HCT116 (cell line): ENCODE results near the gene TBC1D32. TPM values are rescaled to one million over a fixed set of nuclear protein-coding genes. Genes with fewer than 3 reads are reported as not detected.

Experiments
- ATAC-seq: fragments of 200-7000 bp; cut with Tn5 transposase; 2 replicates; pipeline ENCODE4 v1.9.1; 2020; ENCODE audit warnings: mild to moderate bottlenecking, moderate library complexity
- BruUV-seq: library from RNA; stranded (reverse); fragments of 400-500 nt; replicated peaks from 2 replicates; lab custom pipeline; 2021; lab: Mats Ljungman, UMichigan
- CTCF ChIA-PET: fragments of 300-600 bp; sonication (Branson Sonifier 250); formaldehyde crosslinking; loops from one replicate; lab custom pipeline; 2021; ENCODE audit warnings: antibody characterized with exemption; lab: Charles Lee
- POLR2A ChIA-PET: fragments of 300-600, 350-600 bp; sonication (Branson Sonifier 250); formaldehyde crosslinking; loops from one replicate; lab custom pipeline; 2021; ENCODE audit warnings: antibody characterized with exemption; lab: Charles Lee
- RAD21 ChIA-PET, 2 experiments: fragments of 300-600 bp; sonication (Branson Sonifier 250); formaldehyde crosslinking; loops; one replicate each; lab custom pipeline; 2023; ENCODE audit warnings: low total read pairs in 2 of 2; ENCODE audit not compliant: uncharacterized antibody in 2 of 2, unreplicated experiment in 2 of 2, low non-redundant PET in 1 of 2; lab: Charles Lee
- DNase-seq: peaks from one replicate; pipeline ENCODE4 v3.0.0-alpha.2; 2010; ENCODE audit warnings: low read depth, low spot score
- H2AFZ ChIP-seq: fragments of 200-600 bp; shearing (Covaris generic), sonication (generic); 2 replicates; pipeline ENCODE4 v1.6.1; 2017; ENCODE audit warnings: low read depth, mixed run types, mixed read lengths, antibody characterized with exemption, low read length; ENCODE audit not compliant: poor library complexity, severe bottlenecking
- H3K27ac ChIP-seq: 2 replicates; pipeline ENCODE4 v1.5.1; 2012; ENCODE audit warnings: low read depth, low read length
- H3K27me3 ChIP-seq: fragments of 200-600 bp; sonication (generic); 2 replicates; pipeline ENCODE4 v1.6.1; 2016; ENCODE audit warnings: mixed run types, low read length, mixed read lengths; ENCODE audit not compliant: insufficient read depth
- H3K36me3 ChIP-seq, 2 experiments: fragments of 200-500 bp in 1 of 2; fragments of 200-600 bp in 1 of 2; sonication (Bioruptor generic) in 1 of 2; sonication (generic) in 1 of 2; 2 replicates each; pipeline versions ENCODE4 v1.5.1 to v1.6.1; 2014 to 2016; ENCODE audit warnings: low read length in 2 of 2, inconsistent platforms in 1 of 2, mixed read lengths in 1 of 2, mixed run types in 1 of 2; ENCODE audit not compliant: insufficient read depth in 2 of 2, control insufficient read depth in 1 of 2
- H3K4me1 ChIP-seq, 2 experiments: fragments of 200-600 bp in 1 of 2; sonication (generic) in 1 of 2; 2 replicates each; pipeline versions ENCODE4 v1.5.1 to v1.6.1; 2012 to 2017; ENCODE audit warnings: low read length in 2 of 2, inconsistent platforms in 1 of 2, mild to moderate bottlenecking in 1 of 2, mixed read lengths in 1 of 2, mixed run types in 1 of 2, moderate library complexity in 1 of 2; ENCODE audit not compliant: insufficient read depth in 2 of 2, control insufficient read depth in 1 of 2
- H3K4me2 ChIP-seq: fragments of 200-600 bp; sonication (generic); 2 replicates; pipeline ENCODE4 v1.6.1; 2017; ENCODE audit warnings: mixed run types, low read length, mixed read lengths
- H3K4me3 ChIP-seq, 2 experiments: fragments of 200-600 bp in 1 of 2; sonication (generic) in 1 of 2; replicated peaks in 1 of 2; 2 replicates each; pipeline ENCODE4 v1.5.1; 2011 to 2016; ENCODE audit warnings: low read length in 2 of 2, control low read depth in 1 of 2, low read depth in 1 of 2, mild to moderate bottlenecking in 1 of 2, mixed read lengths in 1 of 2, mixed run types in 1 of 2
- H3K79me2 ChIP-seq: fragments of 200-600 bp; sonication (generic); 2 replicates; pipeline ENCODE4 v1.6.1; 2017; ENCODE audit warnings: mild to moderate bottlenecking, mixed run types, low read length, moderate library complexity, mixed read lengths; ENCODE audit not compliant: insufficient read depth
- H3K9ac ChIP-seq: fragments of 200-600 bp; sonication (generic); 2 replicates; pipeline ENCODE4 v1.6.1; 2016; ENCODE audit warnings: low read length, mixed read lengths
- H3K9me2 ChIP-seq: fragments of 200-600 bp; sonication (generic), shearing (Covaris generic); 2 replicates; pipeline ENCODE4 v1.6.1; 2017; ENCODE audit warnings: mixed run types, mild to moderate bottlenecking, moderate library complexity; ENCODE audit not compliant: insufficient read depth
- H3K9me3 ChIP-seq, 2 experiments: fragments of 200-500 bp in 1 of 2; fragments of 200-600 bp in 1 of 2; sonication (Bioruptor generic) in 1 of 2; sonication (generic) in 1 of 2; 2 replicates each; pipeline ENCODE4 v1.6.1; 2014 to 2017; ENCODE audit warnings: low read length in 2 of 2, mixed read lengths in 2 of 2, inconsistent platforms in 1 of 2, low read depth in 1 of 2, mild to moderate bottlenecking in 1 of 2, mixed run types in 1 of 2, moderate library complexity in 1 of 2; ENCODE audit not compliant: control insufficient read depth in 1 of 2, insufficient read depth in 1 of 2
- H4K20me1 ChIP-seq: fragments of 200-600 bp; sonication (generic), shearing (Covaris generic); 2 replicates; pipeline ENCODE4 v1.6.1; 2017; ENCODE audit warnings: mixed run types, mild to moderate bottlenecking, moderate library complexity; ENCODE audit not compliant: insufficient read depth
- CBX3 ChIP-seq: IDR thresholded peaks from 2 replicates; pipeline ENCODE4 v1.6.1; 2012; ENCODE audit warnings: low read depth
- ELF1 ChIP-seq: IDR thresholded peaks from 2 replicates; pipeline ENCODE4 v1.6.1; 2012; ENCODE audit warnings: low read depth, borderline replicate concordance
- EZH2phosphoT487 ChIP-seq: fragments of 200-600 bp; IDR thresholded peaks from 2 replicates; pipeline ENCODE4 v1.6.1; 2018; ENCODE audit warnings: antibody characterized with exemption, borderline replicate concordance
- FOSL1 ChIP-seq: IDR thresholded peaks from 2 replicates; pipeline ENCODE4 v1.6.1; 2012; ENCODE audit warnings: low read depth
- JUND ChIP-seq: IDR thresholded peaks from 2 replicates; pipeline ENCODE4 v1.6.1; 2012
- POLR2A ChIP-seq: IDR thresholded peaks from 2 replicates; pipeline ENCODE4 v1.7.0; 2011; ENCODE audit warnings: borderline replicate concordance; ENCODE audit not compliant: insufficient read depth, insufficient read length; ENCODE audit errors: extremely low read depth
- POLR2AphosphoS5 ChIP-seq: IDR thresholded peaks from 2 replicates; pipeline ENCODE4 v1.6.1; 2011; ENCODE audit warnings: mild to moderate bottlenecking, low read depth, low read length, moderate library complexity
- SIN3A ChIP-seq: IDR thresholded peaks from 2 replicates; pipeline ENCODE4 v1.6.1; 2012; ENCODE audit warnings: low read depth
- SP1 ChIP-seq: IDR thresholded peaks from 2 replicates; pipeline ENCODE4 v1.6.1; 2012; ENCODE audit warnings: low read depth
- TCF7L2 ChIP-seq: IDR thresholded peaks from 2 replicates; pipeline ENCODE4 v1.7.0; 2011; ENCODE audit warnings: borderline replicate concordance, inconsistent platforms; ENCODE audit not compliant: insufficient read depth, insufficient read length; ENCODE audit errors: extremely low read depth
- ZFX ChIP-seq: fragments of 450-650 bp; IDR thresholded peaks from 2 replicates; pipeline ENCODE4 v1.6.1; 2017
- ZNF274 ChIP-seq: fragments of 200-500 bp; sonication (Bioruptor generic); IDR thresholded peaks from 2 replicates; pipeline ENCODE4 v1.6.1; 2014; ENCODE audit warnings: mild to moderate bottlenecking, low read depth, low read length, inconsistent platforms
- intact Hi-C: fragments of 100-400 bp; cut with micrococcal nuclease; formaldehyde crosslinking; loops from 2 replicates; pipeline ENCODE4 v1.10.0; 2022
- total RNA-seq: library from RNA; stranded (reverse); gene quantifications from one replicate; pipeline ENCODE4 v1.2.1, GENCODE V29; 2021; ENCODE audit not compliant: unreplicated experiment
- TF ChIP-seq, protein P1 (sequence below): IDR thresholded peaks from 2 replicates; pipeline ENCODE4 v1.6.1; 2012; ENCODE audit warnings: low read depth
- TF ChIP-seq, protein P2 (sequence below): IDR thresholded peaks from 2 replicates; pipeline ENCODE4 v1.6.1; 2011; ENCODE audit warnings: mild to moderate bottlenecking, low read length, moderate library complexity; ENCODE audit not compliant: insufficient replicate concordance; ENCODE audit errors: extremely low read depth

TBC1D32 gene
- total RNA-seq, 1 experiment from 2014 or later = 13.8 TPM

DNA sequence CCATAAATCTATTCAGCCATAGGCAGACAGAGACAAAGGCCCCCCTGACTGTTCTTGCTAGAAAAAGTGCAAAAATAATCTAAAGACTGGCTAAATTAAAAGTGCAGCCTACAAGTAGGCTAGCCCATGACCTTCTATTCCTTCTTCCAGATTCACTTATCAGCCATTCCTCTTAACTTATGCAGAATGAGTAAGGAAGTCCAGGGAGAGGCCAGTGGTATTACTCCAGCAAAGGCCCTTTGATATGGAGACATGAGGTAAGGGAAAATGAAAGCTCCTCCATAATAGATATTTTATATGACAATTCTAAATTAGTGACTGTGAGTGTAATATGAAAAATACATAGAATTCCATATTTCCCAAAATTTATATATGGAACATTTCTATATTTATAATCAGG is 199.4 kb downstream of the TBC1D32 start:
- POLR2A ChIA-PET = no interaction called here
- DNase-seq (no peak), ATAC-seq (no peak)
- Histone ChIP-seq H3K4me2 (no peak overlapping the region), H3K27me3 (no peaks in the 10 kb centered on the region), H3K9me3 (no peaks in the 10 kb centered on the region), H3K9me2 (no peaks in the 10 kb centered on the region), H3K4me1 (no peaks in the 10 kb centered on the region), H3K4me3 (no peak overlapping the region), H3K9ac (no peak overlapping the region), H3K36me3 (no peaks in the 10 kb centered on the region), H3K27ac (no peak overlapping the region), H3K79me2 (no peaks in the 10 kb centered on the region), H4K20me1 (no peaks in the 10 kb centered on the region), H2AFZ (no peak overlapping the region)
- intact Hi-C loops = no loop called here
- RAD21 ChIA-PET = no interaction called here
- TF ChIP-seq POLR2A (no peak), FOSL1 (no peak), EZH2phosphoT487 (no peak)
- CTCF ChIA-PET = no interaction called here
- BruUV-seq = no TSS peak

DNA sequence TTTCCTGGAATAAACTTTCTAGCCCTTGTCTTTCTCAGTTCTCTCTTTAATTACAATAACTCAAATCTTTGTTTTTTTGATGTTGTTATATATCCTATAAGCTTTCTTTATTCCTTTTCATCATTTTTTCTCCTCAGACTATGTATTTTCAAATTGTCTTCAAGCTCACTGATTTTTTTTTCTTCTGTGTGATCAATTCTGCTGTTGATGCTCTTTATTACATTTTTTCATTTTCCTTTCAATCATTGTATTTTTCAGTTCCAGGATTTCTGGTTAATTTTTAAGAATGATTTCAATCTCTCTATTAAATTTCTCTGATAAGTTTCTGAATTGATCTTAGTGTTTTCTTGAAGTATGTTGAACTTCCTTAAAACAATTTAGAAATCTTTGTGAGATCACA is 209.7 kb downstream of the TBC1D32 start:
- H3K4me1 ChIP-seq = no peaks in the 10 kb centered on the region
- no peak overlapping the region for H3K9ac ChIP-seq
- H4K20me1 ChIP-seq = no peaks in the 10 kb centered on the region
- H3K79me2 ChIP-seq = no peaks in the 10 kb centered on the region
- H3K27ac ChIP-seq = no peak overlapping the region
- no peak overlapping the region for H2AFZ ChIP-seq
- H3K4me3 ChIP-seq = no peak overlapping the region
- ChIA-PET RAD21 (no interaction called here), CTCF (no interaction called here), POLR2A (no interaction called here)
- no peaks in the 10 kb centered on the region for H3K36me3 ChIP-seq
- H3K9me3 ChIP-seq = no peaks in the 10 kb centered on the region
- intact Hi-C loops = no loop called here
- no peak for DNase-seq
- BruUV-seq = no TSS peak
- ATAC-seq = no peak
- H3K9me2 ChIP-seq = no peaks in the 10 kb centered on the region
- H3K4me2 ChIP-seq = no peak overlapping the region
- H3K27me3 ChIP-seq = no peaks in the 10 kb centered on the region
- TF ChIP-seq ELF1 (no peak), ZFX (no peak), SP1 (no peak), TCF7L2 (no peak), SIN3A (no peak), POLR2AphosphoS5 (no peak), JUND (no peak), EZH2phosphoT487 (no peak), ZNF274 (no peak), CBX3 (no peak), FOSL1 (no peak)
- TF ChIP-seq, protein P1, sequence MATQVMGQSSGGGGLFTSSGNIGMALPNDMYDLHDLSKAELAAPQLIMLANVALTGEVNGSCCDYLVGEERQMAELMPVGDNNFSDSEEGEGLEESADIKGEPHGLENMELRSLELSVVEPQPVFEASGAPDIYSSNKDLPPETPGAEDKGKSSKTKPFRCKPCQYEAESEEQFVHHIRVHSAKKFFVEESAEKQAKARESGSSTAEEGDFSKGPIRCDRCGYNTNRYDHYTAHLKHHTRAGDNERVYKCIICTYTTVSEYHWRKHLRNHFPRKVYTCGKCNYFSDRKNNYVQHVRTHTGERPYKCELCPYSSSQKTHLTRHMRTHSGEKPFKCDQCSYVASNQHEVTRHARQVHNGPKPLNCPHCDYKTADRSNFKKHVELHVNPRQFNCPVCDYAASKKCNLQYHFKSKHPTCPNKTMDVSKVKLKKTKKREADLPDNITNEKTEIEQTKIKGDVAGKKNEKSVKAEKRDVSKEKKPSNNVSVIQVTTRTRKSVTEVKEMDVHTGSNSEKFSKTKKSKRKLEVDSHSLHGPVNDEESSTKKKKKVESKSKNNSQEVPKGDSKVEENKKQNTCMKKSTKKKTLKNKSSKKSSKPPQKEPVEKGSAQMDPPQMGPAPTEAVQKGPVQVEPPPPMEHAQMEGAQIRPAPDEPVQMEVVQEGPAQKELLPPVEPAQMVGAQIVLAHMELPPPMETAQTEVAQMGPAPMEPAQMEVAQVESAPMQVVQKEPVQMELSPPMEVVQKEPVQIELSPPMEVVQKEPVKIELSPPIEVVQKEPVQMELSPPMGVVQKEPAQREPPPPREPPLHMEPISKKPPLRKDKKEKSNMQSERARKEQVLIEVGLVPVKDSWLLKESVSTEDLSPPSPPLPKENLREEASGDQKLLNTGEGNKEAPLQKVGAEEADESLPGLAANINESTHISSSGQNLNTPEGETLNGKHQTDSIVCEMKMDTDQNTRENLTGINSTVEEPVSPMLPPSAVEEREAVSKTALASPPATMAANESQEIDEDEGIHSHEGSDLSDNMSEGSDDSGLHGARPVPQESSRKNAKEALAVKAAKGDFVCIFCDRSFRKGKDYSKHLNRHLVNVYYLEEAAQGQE = no peak
- TF ChIP-seq, protein P2, sequence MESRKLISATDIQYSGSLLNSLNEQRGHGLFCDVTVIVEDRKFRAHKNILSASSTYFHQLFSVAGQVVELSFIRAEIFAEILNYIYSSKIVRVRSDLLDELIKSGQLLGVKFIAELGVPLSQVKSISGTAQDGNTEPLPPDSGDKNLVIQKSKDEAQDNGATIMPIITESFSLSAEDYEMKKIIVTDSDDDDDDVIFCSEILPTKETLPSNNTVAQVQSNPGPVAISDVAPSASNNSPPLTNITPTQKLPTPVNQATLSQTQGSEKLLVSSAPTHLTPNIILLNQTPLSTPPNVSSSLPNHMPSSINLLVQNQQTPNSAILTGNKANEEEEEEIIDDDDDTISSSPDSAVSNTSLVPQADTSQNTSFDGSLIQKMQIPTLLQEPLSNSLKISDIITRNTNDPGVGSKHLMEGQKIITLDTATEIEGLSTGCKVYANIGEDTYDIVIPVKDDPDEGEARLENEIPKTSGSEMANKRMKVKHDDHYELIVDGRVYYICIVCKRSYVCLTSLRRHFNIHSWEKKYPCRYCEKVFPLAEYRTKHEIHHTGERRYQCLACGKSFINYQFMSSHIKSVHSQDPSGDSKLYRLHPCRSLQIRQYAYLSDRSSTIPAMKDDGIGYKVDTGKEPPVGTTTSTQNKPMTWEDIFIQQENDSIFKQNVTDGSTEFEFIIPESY = no peak
